Measurements from ENCODE around the gene FFAR1. TPM values are rescaled to one million over a fixed set of nuclear protein-coding genes. Genes with fewer than 3 reads are reported as not detected.

The FFAR1 gene
- total and polyA plus RNA-seq, 2 donors (not counting 3 experiments of a cell fraction or from before 2014, with no cell fraction given): not detected

DNA sequence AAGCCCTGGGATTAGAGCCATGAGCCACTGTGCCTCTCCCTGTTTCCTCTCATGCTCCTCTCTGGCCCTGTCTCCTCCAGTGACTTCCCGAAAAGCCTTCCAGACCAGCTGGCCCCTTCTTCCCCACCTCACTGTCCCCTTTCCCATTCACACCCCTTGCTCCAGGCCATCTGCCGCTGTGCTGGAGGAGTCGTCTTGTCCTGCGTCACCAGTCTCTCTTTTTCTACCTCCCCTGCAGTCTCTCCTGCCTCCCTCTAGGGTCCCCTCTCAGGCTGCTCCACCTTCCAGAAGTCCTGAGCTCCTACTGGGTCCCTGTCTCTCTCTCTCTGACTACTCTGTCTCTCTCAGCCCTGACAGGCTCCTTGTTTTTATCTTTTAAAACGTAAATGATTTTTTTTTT lies 5.3 kb upstream of the FFAR1 start:
- Histone ChIP-seq H3K9me1 (replicated peaks; ENCODE audit: control insufficient read depth, extremely low read depth, insufficient read depth, low read length) (no peaks in the 10 kb centered on the region), H3K4me1 (ENCODE audit: control insufficient read depth, extremely low read depth, insufficient read depth, low read length) (no peaks in the 10 kb centered on the region), H3K36me3 (ENCODE audit: control insufficient read depth in 2 of 2, extremely low read depth in 1 of 2, insufficient read depth in 2 of 2, low read length in 2 of 2) (no peaks in the 10 kb centered on the region), H3K9me3 (replicated peaks; ENCODE audit: control insufficient read depth, insufficient read depth, low read length) (no peaks in the 10 kb centered on the region), H3K79me2 (ENCODE audit: control insufficient read depth, insufficient read depth, low read length) (no peaks in the 10 kb centered on the region), H3K27me3 (ENCODE audit: control insufficient read depth in 2 of 2, insufficient read depth in 2 of 2, low read length in 2 of 2) (no peaks in the 10 kb centered on the region), H3K4me3 (replicated peaks in 1 of 3; ENCODE audit: insufficient read depth in 1 of 3, low read depth in 1 of 3, low read length in 3 of 3) (no peak overlapping the region), H3K27ac (ENCODE audit: insufficient read depth, low read depth, low read length) (no peak overlapping the region), H2AFZ (ENCODE audit: low read depth, low read length) (no peak overlapping the region), H3K4me2 (ENCODE audit: insufficient read depth, low read length) (no peak overlapping the region), H3K9ac (replicated peaks; ENCODE audit: extremely low read depth, insufficient read depth, low read length) (no peak overlapping the region), H4K20me1 (replicated peaks; ENCODE audit: control insufficient read depth, extremely low read depth, insufficient read depth, low read length) (no peaks in the 10 kb centered on the region)
- dilution Hi-C loops (cut with MboI; ENCODE audit: extremely low pct_ligation_motif_present, low sequenced_read_pairs) (no loop called here), intact Hi-C loops (cut with micrococcal nuclease) (no loop called here)
- FAIRE-seq: no peak
- no peak for DNase-seq (ENCODE audit: low read depth, low spot score)
- BruUV-seq (replicated peaks): no TSS peak
- TF ChIP-seq MYC (IDR thresholded peaks at IDR 0.05; ENCODE audit: low read depth, low read length) (no peak), JUN (IDR thresholded peaks at IDR 0.05; ENCODE audit: borderline replicate concordance, insufficient read depth, insufficient read length, low read depth) (no peak), POLR2A (IDR thresholded peaks at IDR 0.05; ENCODE audit: low read depth, low read length) (no peak), GATA2 (IDR thresholded peaks at IDR 0.05; ENCODE audit: insufficient read depth, insufficient read length, low read depth, low read length) (no peak), EZH2 (IDR thresholded peaks at IDR 0.05; ENCODE audit: borderline replicate concordance, low read depth, low read length, severe bottlenecking) (no peak), FOS (IDR thresholded peaks at IDR 0.05; ENCODE audit: borderline replicate concordance, insufficient read depth, low read length) (no peak), POLR2AphosphoS5 (IDR thresholded peaks at IDR 0.05; ENCODE audit: insufficient read depth, low read depth, low read length) (no peak)
- TF ChIP-seq, protein P1, sequence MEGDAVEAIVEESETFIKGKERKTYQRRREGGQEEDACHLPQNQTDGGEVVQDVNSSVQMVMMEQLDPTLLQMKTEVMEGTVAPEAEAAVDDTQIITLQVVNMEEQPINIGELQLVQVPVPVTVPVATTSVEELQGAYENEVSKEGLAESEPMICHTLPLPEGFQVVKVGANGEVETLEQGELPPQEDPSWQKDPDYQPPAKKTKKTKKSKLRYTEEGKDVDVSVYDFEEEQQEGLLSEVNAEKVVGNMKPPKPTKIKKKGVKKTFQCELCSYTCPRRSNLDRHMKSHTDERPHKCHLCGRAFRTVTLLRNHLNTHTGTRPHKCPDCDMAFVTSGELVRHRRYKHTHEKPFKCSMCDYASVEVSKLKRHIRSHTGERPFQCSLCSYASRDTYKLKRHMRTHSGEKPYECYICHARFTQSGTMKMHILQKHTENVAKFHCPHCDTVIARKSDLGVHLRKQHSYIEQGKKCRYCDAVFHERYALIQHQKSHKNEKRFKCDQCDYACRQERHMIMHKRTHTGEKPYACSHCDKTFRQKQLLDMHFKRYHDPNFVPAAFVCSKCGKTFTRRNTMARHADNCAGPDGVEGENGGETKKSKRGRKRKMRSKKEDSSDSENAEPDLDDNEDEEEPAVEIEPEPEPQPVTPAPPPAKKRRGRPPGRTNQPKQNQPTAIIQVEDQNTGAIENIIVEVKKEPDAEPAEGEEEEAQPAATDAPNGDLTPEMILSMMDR (IDR thresholded peaks at IDR 0.05; ENCODE audit: extremely low read depth in 1 of 2, insufficient read depth in 1 of 2, low read depth in 1 of 2, low read length in 2 of 2): no peak
- TF ChIP-seq, protein P2, sequence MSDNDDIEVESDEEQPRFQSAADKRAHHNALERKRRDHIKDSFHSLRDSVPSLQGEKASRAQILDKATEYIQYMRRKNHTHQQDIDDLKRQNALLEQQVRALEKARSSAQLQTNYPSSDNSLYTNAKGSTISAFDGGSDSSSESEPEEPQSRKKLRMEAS (IDR thresholded peaks at IDR 0.05; ENCODE audit: insufficient read depth, insufficient read length): no peak
- CTCF ChIA-PET: interaction anchor here (1.9 kb wide), 1 partner anchor 11 kb away, joined by 9 read pairs; no protein-coding TSS in a partner anchor
- POLR2A ChIA-PET: no interaction called here
